DND-41 (cell line): ENCODE measurements around the gene CEP57L1.

Source experiments
- ATAC-seq: fragments of 200-7000 bp; cut with Tn5 transposase; 3 replicates; pipeline ENCODE4 v1.9.1; 2021; ENCODE audit warnings: low read depth; ENCODE audit not compliant: insufficient read depth
- DNase-seq: peaks from one replicate; pipeline ENCODE4 v3.0.0-alpha.2; 2020
- H2AFZ ChIP-seq: 2 replicates; pipeline ENCODE4 v1.6.0; 2012; ENCODE audit warnings: low read depth, low read length
- H3K27ac ChIP-seq: 2 replicates; pipeline ENCODE4 v1.5.1; 2012; ENCODE audit warnings: low read length, inconsistent platforms
- H3K27me3 ChIP-seq: fragments of 200-600 bp; sonication (generic); 2 replicates; pipeline ENCODE4 v1.6.0; 2012; ENCODE audit warnings: low read length, mild to moderate bottlenecking, inconsistent platforms; ENCODE audit not compliant: insufficient read depth, poor library complexity
- H3K36me3 ChIP-seq: 2 replicates; pipeline ENCODE4 v1.5.1; 2012; ENCODE audit warnings: low read length, inconsistent platforms; ENCODE audit not compliant: insufficient read depth
- H3K4me1 ChIP-seq: 2 replicates; pipeline ENCODE4 v1.5.1; 2012; ENCODE audit warnings: mild to moderate bottlenecking, low read length; ENCODE audit not compliant: insufficient read depth
- H3K4me2 ChIP-seq: 2 replicates; pipeline ENCODE4 v1.6.0; 2012; ENCODE audit warnings: mild to moderate bottlenecking, moderate library complexity, low read length, inconsistent platforms; ENCODE audit not compliant: insufficient read depth
- H3K4me3 ChIP-seq, 2 experiments: fragments of 200-600 bp in 1 of 2; shearing (Covaris generic) in 1 of 2; 2 replicates each; pipeline ENCODE4 v1.5.1; 2012 to 2016; ENCODE audit warnings: inconsistent platforms in 2 of 2, low read length in 2 of 2, mild to moderate bottlenecking in 2 of 2, low read depth in 1 of 2, moderate library complexity in 1 of 2
- H3K79me2 ChIP-seq: 2 replicates; pipeline ENCODE4 v1.6.0; 2012; ENCODE audit warnings: low read length, inconsistent platforms; ENCODE audit not compliant: insufficient read depth
- H3K9ac ChIP-seq: 2 replicates; pipeline ENCODE4 v1.6.0; 2012; ENCODE audit warnings: low read depth, mild to moderate bottlenecking, inconsistent platforms, low read length, moderate library complexity
- H3K9me3 ChIP-seq: 2 replicates; pipeline ENCODE4 v1.5.1; 2012; ENCODE audit warnings: low read length, moderate library complexity, mild to moderate bottlenecking, inconsistent platforms; ENCODE audit not compliant: insufficient read depth, severe bottlenecking
- H4K20me1 ChIP-seq: 2 replicates; pipeline ENCODE4 v1.6.0; 2012; ENCODE audit warnings: low read length; ENCODE audit not compliant: insufficient read depth
- CTCF ChIP-seq: IDR thresholded peaks from 2 replicates; pipeline ENCODE4 v1.5.1; 2012; ENCODE audit warnings: borderline replicate concordance, low read length, moderate library complexity, mild to moderate bottlenecking; ENCODE audit not compliant: poor library complexity, severe bottlenecking; ENCODE audit errors: extremely low read depth
- EZH2 ChIP-seq: IDR thresholded peaks from 3 replicates; pipeline ENCODE4 v1.6.1; 2012; ENCODE audit warnings: borderline replicate concordance, low read depth, mild to moderate bottlenecking, moderate library complexity, low read length, inconsistent platforms; ENCODE audit not compliant: severe bottlenecking

The CEP57L1 gene

GRCh38 chr6:109192865-109193264, 97.6 kb downstream of the CEP57L1 start:
- no peak overlapping the region for H3K4me2 ChIP-seq
- no peaks in the 10 kb centered on the region for H3K4me1 ChIP-seq
- no peak overlapping the region for H3K4me3 ChIP-seq
- H3K27me3 ChIP-seq: no peaks in the 10 kb centered on the region
- DNase-seq (no peak), ATAC-seq (no peak)
- no peak overlapping the region for H2AFZ ChIP-seq
- H3K9ac ChIP-seq: no peak overlapping the region
- no peak overlapping the region for H3K27ac ChIP-seq
- H3K36me3 ChIP-seq: no peaks in the 10 kb centered on the region
- no peaks in the 10 kb centered on the region for H3K79me2 ChIP-seq
- TF ChIP-seq CTCF (no peak), EZH2 (no peak)
- H3K9me3 ChIP-seq: peaks cover 4% of the 10 kb centered on the region
- no peaks in the 10 kb centered on the region for H4K20me1 ChIP-seq

GRCh38 chr6:109194880-109195279, 99.6 kb downstream of the CEP57L1 start:
- no peak overlapping the region for H3K27ac ChIP-seq
- H3K36me3 ChIP-seq: no peaks in the 10 kb centered on the region
- no peak for DNase-seq
- H2AFZ ChIP-seq: no peak overlapping the region
- no peaks in the 10 kb centered on the region for H3K79me2 ChIP-seq
- peaks cover 4% of the 10 kb centered on the region for H3K9me3 ChIP-seq
- no peaks in the 10 kb centered on the region for H3K4me1 ChIP-seq
- ATAC-seq: no peak
- H3K4me3 ChIP-seq: no peak overlapping the region
- no peak overlapping the region for H3K4me2 ChIP-seq
- no peaks in the 10 kb centered on the region for H4K20me1 ChIP-seq
- TF ChIP-seq CTCF (no peak), EZH2 (no peak)
- H3K27me3 ChIP-seq: no peaks in the 10 kb centered on the region
- H3K9ac ChIP-seq: no peak overlapping the region

- H3K27me3 ChIP-seq: no peaks in the 10 kb centered on the region
- no peak for TF ChIP-seq CTCF
- TF ChIP-seq EZH2: no peak
- no peaks in the 10 kb centered on the region for H3K4me1 ChIP-seq
- no peaks in the 10 kb centered on the region for H4K20me1 ChIP-seq
- no peak overlapping the region for H3K27ac ChIP-seq
- H3K9ac ChIP-seq: no peak overlapping the region
- no peak overlapping the region for H3K4me2 ChIP-seq
- H3K79me2 ChIP-seq: no peaks in the 10 kb centered on the region
- no peak for ATAC-seq
- no peaks in the 10 kb centered on the region for H3K36me3 ChIP-seq
- H3K9me3 ChIP-seq: no peaks in the 10 kb centered on the region
- no peak overlapping the region for H2AFZ ChIP-seq
- H3K4me3 ChIP-seq: no peak overlapping the region
- no peak for DNase-seq
These were observed 101.8 kb downstream of the CEP57L1 start for GRCh38 chr6:109197061-109197460.
